Sigmoid colon (tissue), 4 donors: Measurements from ENCODE around the gene ZIC5.

Experiments used
- EP300 ChIP-seq, 4 donors: sonication (generic); formaldehyde crosslinking; IDR thresholded peaks; one replicate each; pipeline ENCODE4 v1.6.1; 2017; ENCODE audit warnings: antibody characterized with exemption in 4 of 4
- POLR2A ChIP-seq, 2 donors: fragments of 450-650 bp; IDR thresholded peaks; one replicate each; pipeline ENCODE4 v1.6.1; 2016; ENCODE audit warnings: antibody characterized with exemption in 2 of 2, mild to moderate bottlenecking in 2 of 2, moderate library complexity in 2 of 2
- POLR2AphosphoS5 ChIP-seq, 4 donors: sonication (generic); formaldehyde crosslinking; IDR thresholded peaks; one replicate each; pipeline ENCODE4 v1.6.1; 2017; ENCODE audit warnings: antibody characterized with exemption in 4 of 4
- TF ChIP-seq, protein P1 (sequence below), 4 experiments: fragments of 450-650 bp in 3 of 4; fragments of 200-600 bp in 1 of 4; IDR thresholded peaks; one replicate each; pipeline ENCODE4 v1.5.1; 2016 to 2019; ENCODE audit warnings: antibody characterized with exemption in 4 of 4, mild to moderate bottlenecking in 3 of 4, moderate library complexity in 2 of 4

GRCh38 chr13:99938635-99939034 is 32.9 kb downstream of the ZIC5 start:
- TF ChIP-seq, protein P1, sequence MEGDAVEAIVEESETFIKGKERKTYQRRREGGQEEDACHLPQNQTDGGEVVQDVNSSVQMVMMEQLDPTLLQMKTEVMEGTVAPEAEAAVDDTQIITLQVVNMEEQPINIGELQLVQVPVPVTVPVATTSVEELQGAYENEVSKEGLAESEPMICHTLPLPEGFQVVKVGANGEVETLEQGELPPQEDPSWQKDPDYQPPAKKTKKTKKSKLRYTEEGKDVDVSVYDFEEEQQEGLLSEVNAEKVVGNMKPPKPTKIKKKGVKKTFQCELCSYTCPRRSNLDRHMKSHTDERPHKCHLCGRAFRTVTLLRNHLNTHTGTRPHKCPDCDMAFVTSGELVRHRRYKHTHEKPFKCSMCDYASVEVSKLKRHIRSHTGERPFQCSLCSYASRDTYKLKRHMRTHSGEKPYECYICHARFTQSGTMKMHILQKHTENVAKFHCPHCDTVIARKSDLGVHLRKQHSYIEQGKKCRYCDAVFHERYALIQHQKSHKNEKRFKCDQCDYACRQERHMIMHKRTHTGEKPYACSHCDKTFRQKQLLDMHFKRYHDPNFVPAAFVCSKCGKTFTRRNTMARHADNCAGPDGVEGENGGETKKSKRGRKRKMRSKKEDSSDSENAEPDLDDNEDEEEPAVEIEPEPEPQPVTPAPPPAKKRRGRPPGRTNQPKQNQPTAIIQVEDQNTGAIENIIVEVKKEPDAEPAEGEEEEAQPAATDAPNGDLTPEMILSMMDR (IDR thresholded peaks at IDR 0.05), result no peak
- TF ChIP-seq EP300 (IDR thresholded peaks at IDR 0.05) (no peak), POLR2A (IDR thresholded peaks at IDR 0.05) (no peak), POLR2AphosphoS5 (IDR thresholded peaks at IDR 0.05) (no peak)
